Thoracic aorta (tissue), 2 donors: Measurements from ENCODE around the gene CFAP97. TPM values are rescaled to one million over a fixed set of nuclear protein-coding genes. Genes with fewer than 3 reads are reported as not detected.
"Not testable (repeated sequence)": the region's sequence is repeated elsewhere in the genome, so short reads cannot be mapped to it uniquely, and the experiment has no call there.

Source experiments
- ATAC-seq: fragments of 150-250 bp; one replicate; pipeline ENCODE4 v1.8.0; 2017; ENCODE audit warnings: low read depth; ENCODE audit not compliant: insufficient number of reproducible peaks, low FRiP score
- DNase-seq: peaks from one replicate; pipeline ENCODE4 v3.0.0-alpha.2; 2020; ENCODE audit warnings: low spot score
- H3K27ac ChIP-seq, 2 donors: fragments of 200-600 bp; sonication (generic); 1 replicate in 1 of 2; 2 replicates in 1 of 2; pipeline ENCODE4 v1.5.1; 2016; ENCODE audit warnings: mild to moderate bottlenecking in 2 of 2, moderate library complexity in 2 of 2
- H3K27me3 ChIP-seq: fragments of 200-600 bp; sonication (generic); replicated peaks from 2 replicates; pipeline ENCODE4 v1.6.0; 2016; ENCODE audit warnings: mild to moderate bottlenecking; ENCODE audit not compliant: insufficient read depth
- H3K36me3 ChIP-seq: fragments of 200-600 bp; sonication (generic); one replicate; pipeline ENCODE4 v1.5.1; 2016
- H3K4me1 ChIP-seq, 2 donors: fragments of 200-600 bp; sonication (generic); 1 replicate in 1 of 2; 2 replicates in 1 of 2; pipeline versions ENCODE4 v1.5.1 to v1.6.0; 2016; ENCODE audit warnings: low read depth in 2 of 2, mild to moderate bottlenecking in 1 of 2; ENCODE audit not compliant: control insufficient read depth in 1 of 2
- H3K4me3 ChIP-seq: fragments of 200-600 bp; sonication (generic); 2 replicates; pipeline ENCODE4 v1.5.1; 2016; ENCODE audit warnings: mild to moderate bottlenecking
- H3K9me3 ChIP-seq: fragments of 200-600 bp; sonication (generic); 2 replicates; pipeline ENCODE4 v1.5.1; 2016
- CTCF ChIP-seq: fragments of 200-600 bp; sonication (generic); IDR thresholded peaks from one replicate; pipeline ENCODE4 v1.5.1; 2019; ENCODE audit warnings: antibody characterized with exemption
- total RNA-seq, 2 donors: library from RNA; depleted of rRNA; stranded (reverse); fragments of >200 nt; gene quantifications; one replicate each; pipeline versions ENCODE4 v1.1.0 to v1.2.3, GENCODE V29; 2016

CFAP97 gene
- total RNA-seq, 2 donors from 2014 or later, result 40.8 to 62.2 TPM

GRCh38 chr4:185244763-185245162 lies 41.0 kb upstream of the CFAP97 start:
- peak overlapping the region in 1 of 2 donors; percentile 23 for H3K27ac ChIP-seq
- no peak for DNase-seq
- ATAC-seq, result no peak
- peaks cover 18 to 36% of the 10 kb centered on the region in 2 donors for H3K4me1 ChIP-seq
- no peak overlapping the region for H3K4me3 ChIP-seq
- no peaks in the 10 kb centered on the region for H3K9me3 ChIP-seq
- TF ChIP-seq CTCF, result no peak
- no peaks in the 10 kb centered on the region for H3K36me3 ChIP-seq
- H3K27me3 ChIP-seq, result no peaks in the 10 kb centered on the region

GRCh38 chr4:185243879-185244278 lies 40.1 kb upstream of the CFAP97 start:
- H3K4me3 ChIP-seq, result no peak overlapping the region
- DNase-seq (no peak), ATAC-seq (no peak)
- H3K27me3 ChIP-seq, result no peaks in the 10 kb centered on the region
- peaks cover 18 to 36% of the 10 kb centered on the region in 2 donors for H3K4me1 ChIP-seq
- no peaks in the 10 kb centered on the region for H3K9me3 ChIP-seq
- no peaks in the 10 kb centered on the region for H3K36me3 ChIP-seq
- H3K27ac ChIP-seq, result no peak overlapping the region
- TF ChIP-seq CTCF, result no peak

GRCh38 chr4:185242749-185243533 lies 39.1 kb upstream of the CFAP97 start:
- Histone ChIP-seq H3K27me3 (no peaks in the 10 kb centered on the region), H3K4me1 (peaks cover 18 to 44% of the 10 kb centered on the region in 2 donors), H3K36me3 (no peaks in the 10 kb centered on the region), H3K9me3 (no peaks in the 10 kb centered on the region), H3K27ac (peak overlapping the region in 1 of 2 donors; percentile 48), H3K4me3 (no peak overlapping the region)
- no peak for TF ChIP-seq CTCF
- ATAC-seq, result no peak
- no peak for DNase-seq

GRCh38 chr4:185240486-185240885 lies 36.7 kb upstream of the CFAP97 start:
- ATAC-seq, H3K36me3 ChIP-seq, H3K27me3 ChIP-seq, H3K4me3 ChIP-seq, H3K27ac ChIP-seq, H3K9me3 ChIP-seq, DNase-seq: not testable (repeated sequence)
- peaks cover 16 to 47% of the 10 kb centered on the region in 2 donors for H3K4me1 ChIP-seq

- no peak for TF ChIP-seq CTCF
- H3K4me1 ChIP-seq, result peaks cover 21 to 43% of the 10 kb centered on the region in 2 donors
- no peak overlapping the region for H3K4me3 ChIP-seq
- DNase-seq (no peak), ATAC-seq (no peak)
- H3K27me3 ChIP-seq, result no peaks in the 10 kb centered on the region
- H3K27ac ChIP-seq, result no peak overlapping the region
- no peaks in the 10 kb centered on the region for H3K36me3 ChIP-seq
- no peaks in the 10 kb centered on the region for H3K9me3 ChIP-seq
These were observed 35.0 kb upstream of the CFAP97 start for GRCh38 chr4:185238750-185239149.
